ENCODE measurements around the gene PLA2G1B.

DNA sequence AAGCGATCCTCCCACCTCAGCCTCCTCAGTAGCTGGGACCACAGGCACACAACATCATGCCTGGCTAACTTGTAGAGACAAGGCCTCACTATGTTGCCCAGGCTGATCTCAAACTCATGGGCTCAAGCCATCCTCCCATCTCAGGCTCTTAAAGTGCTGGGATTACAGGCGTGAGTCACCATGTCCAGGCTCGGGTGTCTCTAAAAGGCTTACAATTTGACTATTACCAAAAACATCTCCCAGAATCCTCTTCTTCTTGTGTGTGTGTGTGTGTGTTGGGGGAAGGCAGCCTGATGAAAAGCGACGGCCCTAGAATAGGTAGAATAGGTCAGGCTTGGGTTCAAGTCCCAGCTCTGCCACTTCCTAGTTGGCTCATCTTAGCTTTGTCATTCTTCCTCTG, 24.5 kb upstream of the PLA2G1B start:
- TF ChIP-seq CTCF (IDR thresholded peaks at IDR 0.05), result no peak
- no peak for TF ChIP-seq POLR2A (IDR thresholded peaks at IDR 0.05)
